Hepatocyte (in vitro differentiated cells): ENCODE data around the gene SLC7A8.

Experiments
- EZH2 ChIP-seq: fragments of 200-600 bp; sonication (generic); IDR thresholded peaks from 2 replicates; pipeline ENCODE4 v1.6.1; 2016; ENCODE audit warnings: antibody characterized with exemption, mild to moderate bottlenecking, borderline replicate concordance
- EZH2phosphoT487 ChIP-seq: fragments of 200-600 bp; sonication (generic); IDR thresholded peaks from one replicate; pipeline ENCODE4 v1.6.1; 2018; ENCODE audit warnings: antibody characterized with exemption, mild to moderate bottlenecking, low read depth, moderate library complexity; ENCODE audit not compliant: unreplicated experiment, severe bottlenecking
- TF ChIP-seq, protein P1 (sequence below): fragments of 200-600 bp; sonication (generic); IDR thresholded peaks from 2 replicates; pipeline ENCODE4 v1.5.1; 2016; ENCODE audit warnings: antibody characterized with exemption, mild to moderate bottlenecking; ENCODE audit not compliant: poor library complexity

DNA sequence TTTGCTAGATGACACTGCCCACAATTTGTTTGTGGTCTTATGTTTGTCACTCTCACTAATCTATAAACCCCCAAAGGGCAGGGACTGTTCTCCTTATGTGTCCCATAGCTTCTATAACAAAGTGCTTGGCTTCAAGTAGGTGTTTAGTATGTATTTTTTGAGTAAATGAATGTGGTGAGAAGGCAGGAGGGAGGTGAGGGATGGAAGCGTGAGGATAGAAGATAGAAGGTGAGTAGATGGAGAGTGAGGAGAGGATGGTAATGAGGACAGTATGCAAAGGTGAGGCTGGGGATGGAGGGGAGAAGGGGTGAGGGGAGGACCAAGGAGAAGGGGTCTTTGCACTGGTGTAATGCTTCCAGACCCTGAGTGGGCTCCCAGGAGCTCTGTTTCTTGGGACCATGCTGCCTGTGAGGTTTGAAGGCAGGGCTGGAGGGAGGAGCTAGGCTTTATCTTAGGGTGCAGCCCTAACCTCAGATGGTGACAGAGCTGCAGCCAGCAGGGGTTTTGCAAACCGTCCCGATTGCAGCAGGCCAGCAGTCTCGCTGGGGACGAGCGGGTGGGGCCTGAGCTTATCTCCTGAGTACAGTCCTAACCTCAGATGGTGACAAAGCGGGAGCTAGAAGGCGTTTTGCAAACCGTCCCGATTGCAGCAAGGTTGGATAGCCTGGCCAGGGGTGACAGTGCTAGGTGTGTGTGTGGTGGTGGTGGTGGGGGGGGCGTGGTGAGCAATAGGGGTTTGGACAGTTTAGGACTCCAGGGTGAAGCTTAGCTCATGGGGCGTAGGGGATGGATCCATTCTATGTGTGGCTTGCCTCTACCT is 70.9 kb downstream of the SLC7A8 start:
- TF ChIP-seq, protein P1, sequence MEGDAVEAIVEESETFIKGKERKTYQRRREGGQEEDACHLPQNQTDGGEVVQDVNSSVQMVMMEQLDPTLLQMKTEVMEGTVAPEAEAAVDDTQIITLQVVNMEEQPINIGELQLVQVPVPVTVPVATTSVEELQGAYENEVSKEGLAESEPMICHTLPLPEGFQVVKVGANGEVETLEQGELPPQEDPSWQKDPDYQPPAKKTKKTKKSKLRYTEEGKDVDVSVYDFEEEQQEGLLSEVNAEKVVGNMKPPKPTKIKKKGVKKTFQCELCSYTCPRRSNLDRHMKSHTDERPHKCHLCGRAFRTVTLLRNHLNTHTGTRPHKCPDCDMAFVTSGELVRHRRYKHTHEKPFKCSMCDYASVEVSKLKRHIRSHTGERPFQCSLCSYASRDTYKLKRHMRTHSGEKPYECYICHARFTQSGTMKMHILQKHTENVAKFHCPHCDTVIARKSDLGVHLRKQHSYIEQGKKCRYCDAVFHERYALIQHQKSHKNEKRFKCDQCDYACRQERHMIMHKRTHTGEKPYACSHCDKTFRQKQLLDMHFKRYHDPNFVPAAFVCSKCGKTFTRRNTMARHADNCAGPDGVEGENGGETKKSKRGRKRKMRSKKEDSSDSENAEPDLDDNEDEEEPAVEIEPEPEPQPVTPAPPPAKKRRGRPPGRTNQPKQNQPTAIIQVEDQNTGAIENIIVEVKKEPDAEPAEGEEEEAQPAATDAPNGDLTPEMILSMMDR = no peak
- no peak for TF ChIP-seq EZH2phosphoT487
- no peak for TF ChIP-seq EZH2
